Measurements from ENCODE around the gene LIX1L. TPM values are rescaled to one million over a fixed set of nuclear protein-coding genes. Genes with fewer than 3 reads are reported as not detected.
A peak's percentile ranks its signal among the peaks of the same experiment; 100 is the strongest.

Gene LIX1L
- total and polyA plus RNA-seq, 2 of the 13 experiments (the other 11 are each of a cell fraction or from before 2014, with no cell fraction given): 8.1 to 24.9 TPM

- TF ChIP-seq ZBTB3 (CRISPR knock-in tag; IDR thresholded peaks at IDR 0.05; ENCODE audit: borderline replicate concordance, low read depth) (no peak), TAF15 (IDR thresholded peaks at IDR 0.05; ENCODE audit: low read depth, low read length, poor library complexity, severe bottlenecking) (no peak), BCLAF1 (IDR thresholded peaks at IDR 0.05) (no peak), ZNF777 (CRISPR knock-in tag; IDR thresholded peaks at IDR 0.05) (no peak), ZFP62 (CRISPR knock-in tag; IDR thresholded peaks at IDR 0.05) (no peak), ZNF547 (CRISPR knock-in tag; IDR thresholded peaks at IDR 0.05) (no peak), NFYC (CRISPR knock-in tag; IDR thresholded peaks at IDR 0.05) (0 out of 2 replicates have a peak, but pooled peaks have one; percentile 33), ZNF615 (CRISPR knock-in tag; IDR thresholded peaks at IDR 0.05; ENCODE audit: borderline replicate concordance) (no peak), ZNF329 (CRISPR knock-in tag; IDR thresholded peaks at IDR 0.05; ENCODE audit: low read depth) (no peak), ATF1 (CRISPR knock-in tag; IDR thresholded peaks at IDR 0.05) (0 out of 2 replicates have a peak, but pooled peaks have one; percentile 14), ZNF556 (CRISPR knock-in tag; IDR thresholded peaks at IDR 0.05; ENCODE audit: borderline replicate concordance) (no peak), THRA (CRISPR knock-in tag; IDR thresholded peaks at IDR 0.05; ENCODE audit: borderline replicate concordance) (peak; percentile 57; the same call in 1 of the 2 replicates), ZNF761 (CRISPR knock-in tag; conservative IDR thresholded peaks at IDR 0.05) (no peak), HDAC6 (IDR thresholded peaks at IDR 0.05; ENCODE audit: low read depth, low read length) (no peak), ZNF280B (CRISPR knock-in tag; IDR thresholded peaks at IDR 0.05; ENCODE audit: borderline replicate concordance) (no peak), MIER2 (CRISPR knock-in tag; IDR thresholded peaks at IDR 0.05) (no peak), NONO (IDR thresholded peaks at IDR 0.05) (no peak), NONO (CRISPR knock-in tag; conservative IDR thresholded peaks at IDR 0.05) (no peak), BRD4 (CRISPR knock-in tag; IDR thresholded peaks at IDR 0.05) (no peak), SRY (CRISPR knock-in tag; IDR thresholded peaks at IDR 0.05) (no peak), HNRNPK (IDR thresholded peaks at IDR 0.05; ENCODE audit: low read depth, low read length, poor library complexity, severe bottlenecking) (no peak), NPAS2 (CRISPR knock-in tag; IDR thresholded peaks at IDR 0.05; ENCODE audit: borderline replicate concordance) (no peak), TCF7L2 (IDR thresholded peaks at IDR 0.05; ENCODE audit: low read depth, low read length) (no peak), SOX6 (IDR thresholded peaks at IDR 0.05) (no peak), SOX6 (CRISPR knock-in tag; IDR thresholded peaks at IDR 0.05) (peak; percentile 54), FOXK2 (IDR thresholded peaks at IDR 0.05) (no peak)
Measured at GRCh38 chr1:145985502-145986439, 28.0 kb upstream of the LIX1L start (continued).

Data from HepG2 (cell line).